ENCODE data around the gene KRT6B. TPM values are rescaled to one million over a fixed set of nuclear protein-coding genes. Genes with fewer than 3 reads are reported as not detected.

KRT6B gene
- total RNA-seq, 1 donor from 2014 or later = not detected

GRCh38 chr12:52439420-52439819, 12.5 kb downstream of the KRT6B start:
- DNase-seq = no peak
- ATAC-seq = no peak
- intact Hi-C loops (cut with micrococcal nuclease) = no loop called here

GRCh38 chr12:52438305-52439301, 13.3 kb downstream of the KRT6B start:
- intact Hi-C loops (cut with micrococcal nuclease) = no loop called here
- DNase-seq (no peak), ATAC-seq (no peak)

DNA sequence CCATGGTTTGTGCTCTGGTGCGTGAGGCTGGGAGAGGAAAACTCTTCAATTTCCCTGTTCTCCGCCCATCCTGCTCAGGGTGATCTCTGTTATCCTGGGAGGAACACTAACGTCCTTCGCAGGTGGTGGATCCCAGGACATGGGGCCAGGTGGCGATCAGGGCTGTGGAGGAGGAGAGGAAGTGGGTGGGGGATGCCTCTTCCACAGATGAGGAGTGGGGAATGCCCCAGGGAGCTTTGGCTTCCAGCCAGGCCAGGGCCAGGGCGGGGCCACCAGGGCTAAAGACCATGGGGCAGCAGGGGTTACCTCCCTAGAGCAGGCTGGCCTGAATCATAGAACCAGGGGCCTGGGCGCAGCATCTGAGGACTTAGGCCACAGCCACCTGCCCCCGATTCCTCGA, 14.4 kb downstream of the KRT6B start:
- intact Hi-C loops (cut with micrococcal nuclease) = no loop called here
- DNase-seq (no peak), ATAC-seq (no peak)

- DNase-seq (no peak), ATAC-seq (no peak)
- intact Hi-C loops (cut with micrococcal nuclease) = no loop called here
These were observed 15.0 kb downstream of the KRT6B start for GRCh38 chr12:52436828-52437474.

DNA sequence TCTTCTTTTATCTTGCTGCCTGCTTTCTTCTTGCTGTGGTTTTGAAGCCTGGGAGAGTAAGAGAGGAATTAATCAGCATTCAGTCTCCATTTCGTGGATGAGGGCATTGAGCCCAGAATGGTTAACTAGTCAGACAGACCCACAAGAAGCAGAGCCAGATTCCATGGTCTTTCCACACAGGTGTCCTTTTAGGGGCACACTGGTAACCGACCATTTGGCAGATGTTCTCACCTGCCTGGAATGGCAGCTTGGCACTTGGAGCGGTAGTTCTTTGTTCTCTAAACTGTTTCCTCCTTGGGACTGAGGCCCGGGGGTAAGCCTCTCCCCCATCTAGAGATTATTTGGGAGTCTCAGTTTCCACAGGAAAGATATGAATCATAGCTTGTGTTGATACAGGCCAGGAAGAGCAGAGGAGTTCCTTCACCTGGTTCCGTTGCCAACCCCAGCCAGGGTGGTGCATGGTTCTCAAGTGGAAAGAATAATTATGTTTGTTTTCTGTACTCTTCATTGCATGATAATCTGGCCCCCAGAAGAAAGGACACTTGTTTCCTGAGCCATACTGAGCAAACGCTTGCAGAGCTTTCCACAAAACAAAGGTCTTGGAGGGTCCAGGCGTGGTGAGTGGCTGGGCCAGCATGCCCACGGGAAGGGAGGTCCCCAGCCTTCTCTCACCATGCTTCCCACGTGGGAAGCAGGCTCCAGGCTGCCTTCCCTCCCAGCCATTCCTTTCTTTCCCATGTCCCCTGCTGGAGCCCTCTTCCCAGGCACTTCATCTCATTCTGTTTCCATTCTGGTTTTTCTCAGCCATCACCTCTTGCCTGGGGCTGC, 15.7 kb downstream of the KRT6B start:
- ATAC-seq (peak; percentile 37), DNase-seq (no peak)
- intact Hi-C loops (cut with micrococcal nuclease) = no loop called here

- ATAC-seq (no peak), DNase-seq (no peak)
- intact Hi-C loops (cut with micrococcal nuclease) = no loop called here
These were observed 16.3 kb downstream of the KRT6B start for GRCh38 chr12:52435659-52435999.

GRCh38 chr12:52434760-52435530, 17.0 kb downstream of the KRT6B start:
- ATAC-seq = no peak
- intact Hi-C loops (cut with micrococcal nuclease) = no loop called here
- DNase-seq = no peak

DNA sequence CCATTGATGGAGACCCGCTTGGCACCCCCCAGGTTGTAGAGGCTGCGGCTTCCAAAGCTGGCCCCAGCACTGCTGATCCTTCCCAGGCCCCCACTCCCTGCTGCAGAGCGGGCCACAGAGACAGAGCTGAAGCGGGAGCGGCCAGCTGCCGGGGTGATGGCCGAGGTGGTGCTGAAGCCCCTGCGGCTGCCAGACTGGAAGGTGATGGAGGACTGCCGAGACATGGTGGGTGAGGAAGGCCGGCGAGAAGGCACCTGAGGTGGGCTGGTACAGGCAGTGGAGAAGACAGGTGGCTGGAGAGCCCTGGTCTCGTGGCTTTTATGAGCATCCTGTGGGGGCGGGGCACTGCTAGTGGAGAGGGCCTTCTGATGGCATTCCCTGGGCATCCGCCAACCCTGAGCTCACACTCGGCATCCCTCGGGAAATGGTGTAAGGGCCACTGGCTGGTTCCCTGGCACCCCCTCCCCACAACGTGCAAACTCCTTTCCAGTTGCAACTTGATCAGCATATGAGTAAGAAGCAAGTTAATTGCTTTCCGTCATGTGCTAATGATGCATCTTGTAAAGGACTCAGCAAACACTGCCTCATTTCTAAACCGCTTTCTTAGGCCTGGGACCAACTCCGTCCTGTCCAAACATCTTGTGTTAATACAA, 17.7 kb downstream of the KRT6B start, which contains the start of gene KRT75:
KRT75 (minus strand) TSS at position 291 of the 653 bp plus-strand sequence; CDS start at position 224, 67 bp downstream.
- DNase-seq (no peak), ATAC-seq (no peak)
- intact Hi-C loops (cut with micrococcal nuclease) = no loop called here

DNA sequence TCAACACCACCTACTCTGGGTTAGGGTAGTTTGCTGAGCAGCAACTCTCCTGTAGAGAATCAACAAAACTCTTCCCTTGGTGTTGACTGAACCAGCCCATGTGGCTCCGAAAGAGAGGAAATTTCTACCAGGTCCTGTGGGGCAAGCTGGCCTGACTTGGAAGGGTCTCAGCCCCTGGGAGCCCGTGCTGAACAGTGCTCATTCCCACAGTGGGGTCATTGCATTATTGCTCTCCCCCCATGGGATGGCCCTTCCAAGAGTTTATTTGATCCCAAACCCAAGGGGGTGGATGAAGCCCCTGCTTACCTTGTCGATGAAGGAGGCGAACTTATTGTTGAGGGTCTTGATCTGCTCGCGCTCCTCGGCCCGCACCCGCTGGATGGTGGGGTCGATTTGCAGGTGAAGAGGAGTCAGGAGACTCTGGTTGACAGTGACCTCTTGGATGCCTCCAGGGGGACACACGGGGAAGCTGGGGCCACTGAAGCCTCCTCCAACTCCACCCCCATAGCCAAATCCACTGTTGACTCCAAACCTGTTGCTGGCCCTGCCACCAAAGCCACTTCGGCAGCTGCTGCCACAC, 18.4 kb downstream of the KRT6B start:
- ATAC-seq (no peak), DNase-seq (no peak)
- intact Hi-C loops (cut with micrococcal nuclease) = no loop called here

- no peak for ATAC-seq
- intact Hi-C loops (cut with micrococcal nuclease) = no loop called here
- no peak for DNase-seq
These were observed 19.3 kb downstream of the KRT6B start for GRCh38 chr12:52432559-52433207.

DNA sequence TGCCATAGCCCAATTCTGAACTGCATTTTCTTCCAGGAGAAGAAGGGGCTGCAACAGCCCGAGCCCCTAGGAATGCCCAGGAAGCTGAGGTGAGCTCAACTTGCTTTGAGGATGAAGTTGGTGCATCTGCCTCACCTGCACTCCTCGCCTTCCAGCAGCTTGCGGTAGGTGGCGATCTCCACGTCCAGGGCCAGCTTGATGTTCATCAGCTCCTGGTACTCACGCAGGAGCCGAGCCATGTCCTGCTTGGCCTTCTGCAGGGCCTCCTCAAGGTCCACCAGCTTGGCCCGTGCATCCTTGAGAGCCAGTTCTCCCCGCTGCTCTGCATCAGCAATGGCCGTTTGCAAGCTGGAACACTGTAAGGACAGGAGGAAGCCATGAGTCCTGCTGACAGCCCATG, 23.8 kb downstream of the KRT6B start:
- DNase-seq (no peak), ATAC-seq (no peak)
- intact Hi-C loops (cut with micrococcal nuclease) = no loop called here

DNA sequence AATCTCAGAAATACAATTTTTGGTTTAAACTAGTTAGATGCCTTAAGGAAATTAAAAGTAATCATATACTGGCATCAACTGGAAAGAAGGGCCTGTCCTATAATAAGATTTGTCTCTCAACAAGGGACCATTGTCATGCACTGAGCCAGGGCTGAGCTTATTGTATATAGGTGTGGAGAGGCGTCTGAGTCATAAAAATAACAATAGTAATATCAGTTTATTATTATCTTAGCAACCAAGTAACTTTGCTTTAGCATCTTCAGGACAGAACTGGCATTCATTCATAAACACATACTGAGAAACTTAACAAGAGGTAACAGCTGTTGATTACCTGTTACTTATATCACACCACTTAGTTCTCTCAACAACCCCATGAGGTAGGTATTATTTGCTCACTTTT, 24.9 kb downstream of the KRT6B start:
- no peak for ATAC-seq
- intact Hi-C loops (cut with micrococcal nuclease) = no loop called here
- DNase-seq = no peak

DNA sequence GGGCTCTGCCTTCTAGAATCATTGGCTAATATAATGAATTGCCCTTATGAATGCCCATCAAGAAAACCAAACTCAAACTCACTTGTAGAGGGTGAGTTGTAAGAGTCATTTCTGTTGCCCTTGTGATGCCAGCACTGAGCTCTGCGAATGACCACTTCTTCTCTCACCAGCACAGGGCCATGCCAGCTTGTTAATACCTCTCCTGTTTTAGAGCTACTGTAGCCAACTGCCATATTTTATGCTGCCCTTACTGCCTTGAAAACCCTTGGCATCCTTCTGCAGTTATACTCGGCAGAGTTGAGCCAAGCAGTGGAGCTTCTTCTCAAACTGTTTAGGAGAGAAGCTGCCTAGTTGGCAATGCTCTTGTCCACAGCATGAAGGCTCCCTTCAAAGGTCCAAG, 25.9 kb downstream of the KRT6B start:
- intact Hi-C loops (cut with micrococcal nuclease) = no loop called here
- ATAC-seq (no peak), DNase-seq (no peak)

- intact Hi-C loops (cut with micrococcal nuclease) = no loop called here
- ATAC-seq (no peak), DNase-seq (no peak)
These were observed 26.5 kb downstream of the KRT6B start for GRCh38 chr12:52425466-52425865.

DNA sequence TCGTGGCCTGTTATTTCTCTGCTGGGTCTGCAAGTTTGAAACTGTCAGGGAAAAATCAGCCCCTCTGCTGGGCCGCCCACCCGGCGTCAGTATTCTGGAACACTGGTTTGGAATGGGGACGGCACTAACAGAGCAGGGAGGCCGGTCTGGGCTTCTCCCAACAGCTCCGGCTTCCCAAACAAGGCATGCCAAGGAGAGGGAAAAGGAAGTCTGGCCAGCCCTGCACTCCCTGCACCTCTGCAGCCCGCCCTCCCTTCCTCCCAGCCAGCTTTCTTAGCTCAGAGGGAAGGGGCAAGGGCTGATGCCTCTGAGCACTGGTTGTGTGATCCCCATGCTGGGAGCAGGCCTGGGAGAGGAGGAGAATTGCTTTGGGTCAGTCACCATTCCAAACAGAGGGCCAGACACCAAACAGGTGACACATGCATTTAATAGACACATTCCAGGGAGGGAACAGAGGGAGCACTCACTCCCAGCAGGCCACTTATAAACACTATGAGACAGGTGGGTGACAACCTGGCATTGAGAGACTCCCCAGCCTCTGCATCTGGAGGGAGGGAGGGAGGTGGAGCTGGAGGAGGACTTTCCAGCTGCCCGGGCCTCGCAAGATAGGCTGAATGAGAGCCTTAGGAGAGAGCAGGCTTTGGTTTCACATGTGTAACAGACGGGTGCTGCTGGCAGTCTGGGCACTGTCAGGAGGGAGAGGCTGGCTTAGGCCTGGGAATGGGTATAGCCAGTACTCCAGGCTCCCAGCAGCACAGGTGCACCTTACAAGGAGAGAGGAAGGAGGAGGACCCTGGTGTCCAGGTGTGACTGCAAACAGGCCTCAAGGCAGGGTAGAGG, 28.1 kb downstream of the KRT6B start:
- DNase-seq = no peak
- intact Hi-C loops (cut with micrococcal nuclease) = no loop called here
- no peak for ATAC-seq

DNA sequence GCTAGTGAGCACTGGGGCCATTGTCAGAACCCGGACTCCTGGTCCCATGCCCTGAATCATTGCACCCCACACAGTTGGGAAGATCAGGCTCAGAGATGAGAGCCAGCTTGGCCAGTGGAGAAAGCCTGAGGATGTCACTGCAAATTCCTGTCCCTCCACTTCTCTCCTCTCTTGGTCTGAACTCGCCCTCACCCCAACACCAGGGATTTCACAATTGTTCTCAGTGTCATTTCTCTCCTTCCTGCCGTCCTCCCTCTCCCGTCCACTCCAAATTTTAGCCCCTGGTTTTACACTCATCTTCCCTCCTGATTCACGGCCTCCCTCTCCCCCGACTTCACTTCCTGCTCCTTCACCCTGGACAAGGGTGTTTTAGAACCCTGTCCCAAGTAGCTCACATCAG, 28.9 kb downstream of the KRT6B start:
- no peak for DNase-seq
- intact Hi-C loops (cut with micrococcal nuclease) = no loop called here
- ATAC-seq = no peak

DNA sequence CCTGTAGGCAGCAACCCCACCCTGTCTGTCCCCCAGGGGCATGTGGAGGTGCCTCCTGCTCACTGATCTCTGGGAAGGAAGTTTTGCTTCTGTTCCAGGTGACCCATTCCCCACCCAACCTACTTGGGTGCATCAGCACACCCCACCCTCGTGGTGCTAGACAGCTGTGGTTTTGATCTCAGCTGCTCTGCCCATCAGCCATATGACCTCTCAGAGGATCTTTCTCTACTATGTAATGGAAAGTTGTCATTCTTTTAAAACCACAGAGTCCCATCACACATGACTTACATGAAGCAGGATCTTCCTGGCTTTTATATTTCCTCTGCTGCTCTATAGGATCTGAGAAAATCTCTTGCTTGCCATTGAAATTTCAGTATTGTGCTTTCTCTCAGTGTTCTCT, 32.3 kb downstream of the KRT6B start:
- intact Hi-C loops (cut with micrococcal nuclease) = no loop called here
- ATAC-seq (no peak), DNase-seq (no peak)

Measured in left ventricle myocardium superior (tissue), 1 donor.